NB4 (cell line): ENCODE measurements around the gene ASB1.

ENCODE experiments used
- CTCF ChIP-seq: IDR thresholded peaks from one replicate; pipeline ENCODE4 v1.5.1; 2012; ENCODE audit warnings: low read depth, low read length
- POLR2A ChIP-seq: IDR thresholded peaks from 2 replicates; pipeline ENCODE4 v1.6.1; 2011; ENCODE audit warnings: mild to moderate bottlenecking; ENCODE audit not compliant: insufficient read length; ENCODE audit errors: extremely low read depth

- TF ChIP-seq CTCF, result no peak
- TF ChIP-seq POLR2A, result no peak
Measured at GRCh38 chr2:238473014-238473413, 46.3 kb downstream of the ASB1 start.
